Activated CD8-positive, alpha-beta T cell treated with anti-CD3 and anti-CD28 coated beads for 36 hours (primary cell): ENCODE results near the gene CORO2B. TPM values are rescaled to one million over a fixed set of nuclear protein-coding genes. Genes with fewer than 3 reads are reported as not detected.
A peak's percentile ranks its signal among the peaks of the same experiment; 100 is the strongest.

Experiments
- ATAC-seq: fragments of 200-7000 bp; cut with Tn5 transposase; one replicate; pipeline ENCODE4 v1.10.0; 2021; ENCODE audit warnings: mild to moderate bottlenecking, moderate library complexity
- CTCF ChIA-PET: fragments of 350-600 bp; sonication (Branson Sonifier 250); formaldehyde crosslinking; loops from one replicate; lab custom pipeline; 2021; ENCODE audit warnings: antibody characterized with exemption; lab: Charles Lee
- POLR2A ChIA-PET: fragments of 350-600 bp; sonication (Branson Sonifier 250); formaldehyde crosslinking; loops from one replicate; lab custom pipeline; 2021; ENCODE audit warnings: antibody characterized with exemption; lab: Charles Lee
- DNase-seq: peaks from one replicate; pipeline ENCODE4 v3.0.0-alpha.2; 2020
- H3K27ac Mint-ChIP-seq: one replicate; pipeline ENCODE4 v1.8.0; 2021; ENCODE audit warnings: mild to moderate bottlenecking, mixed read lengths
- H3K27me3 Mint-ChIP-seq: one replicate; pipeline ENCODE4 v1.8.0; 2021; ENCODE audit warnings: mixed read lengths
- H3K36me3 Mint-ChIP-seq: one replicate; pipeline ENCODE4 v1.8.0; 2021; ENCODE audit warnings: low read depth, mixed read lengths
- H3K4me1 Mint-ChIP-seq: one replicate; pipeline ENCODE4 v1.8.0; 2021; ENCODE audit warnings: low read depth, mixed read lengths
- H3K4me3 Mint-ChIP-seq: one replicate; pipeline ENCODE4 v1.8.0; 2021; ENCODE audit warnings: mild to moderate bottlenecking, moderate library complexity, mixed read lengths
- H3K9me3 Mint-ChIP-seq: one replicate; pipeline ENCODE4 v1.8.0; 2021; ENCODE audit warnings: mixed read lengths
- CTCF ChIP-seq: fragments of 200-600 bp; IDR thresholded peaks from one replicate; pipeline ENCODE4 v1.8.0; 2022; ENCODE audit warnings: antibody characterized with exemption, mild to moderate bottlenecking
- intact Hi-C: fragments of 100-400 bp; cut with micrococcal nuclease; formaldehyde crosslinking; loops from one replicate; pipeline ENCODE4 v1.10.0; 2022
- total RNA-seq, 2 experiments: library from RNA; stranded (reverse); gene quantifications; one replicate each; pipeline ENCODE4 v1.2.3, GENCODE V29; 2021

CORO2B gene
- total RNA-seq, result not detected

- intact Hi-C loops, result no loop called here
- Mint-ChIP-seq H3K4me1 (peaks cover 6% of the 10 kb centered on the region), H3K36me3 (no peaks in the 10 kb centered on the region), H3K4me3 (peak within 1 kb of the TSS; percentile 61), H3K27me3 (peaks cover 39% of the 10 kb centered on the region), H3K27ac (no peak within 1 kb of the TSS), H3K9me3 (no peaks in the 10 kb centered on the region)
- DNase-seq, result peak; percentile 24
- CTCF ChIA-PET, result interaction anchor here (1.6 kb wide), 1 partner anchor 29 kb away, joined by 4 read pairs; no protein-coding TSS in a partner anchor
- POLR2A ChIA-PET, result no interaction called here
- TF ChIP-seq CTCF, result no peak
- peak; percentile 24 for ATAC-seq
Observed at GRCh38 chr15:68578980-68579935, at the start of gene CORO2B. Gene CORO2B, plus strand, starts transcription at chr15:68578993. Its CDS starts 270 bp downstream, at chr15:68579263.

- H3K27me3 Mint-ChIP-seq, result peaks cover 11% of the 10 kb centered on the region
- ChIA-PET POLR2A (no interaction called here), CTCF (interaction anchor here (1.0 kb wide), 1 partner anchor 19 kb away, joined by 3 read pairs; no protein-coding TSS in a partner anchor)
- H3K36me3 Mint-ChIP-seq, result no peaks in the 10 kb centered on the region
- no peak overlapping the region for H3K4me3 Mint-ChIP-seq
- DNase-seq (no peak), ATAC-seq (no peak)
- H3K27ac Mint-ChIP-seq, result no peak overlapping the region
- peaks cover 13% of the 10 kb centered on the region for H3K9me3 Mint-ChIP-seq
- H3K4me1 Mint-ChIP-seq, result peaks cover 18% of the 10 kb centered on the region
- TF ChIP-seq CTCF, result no peak
- intact Hi-C loops, result no loop called here
Observed at GRCh38 chr15:68531387-68532179, 47.2 kb upstream of the CORO2B start.

GRCh38 chr15:68536331-68537095 is 42.3 kb upstream of the CORO2B start:
- Mint-ChIP-seq H3K4me1 (no peaks in the 10 kb centered on the region), H3K9me3 (peaks cover 14% of the 10 kb centered on the region), H3K4me3 (no peak overlapping the region), H3K36me3 (no peaks in the 10 kb centered on the region), H3K27ac (no peak overlapping the region), H3K27me3 (peaks cover 6% of the 10 kb centered on the region)
- DNase-seq, result no peak
- ATAC-seq, result no peak
- CTCF ChIA-PET, result interaction anchor here (2.2 kb wide), 1 partner anchor 13 kb away, joined by 9 read pairs; no protein-coding TSS in a partner anchor
- POLR2A ChIA-PET, result interaction anchor here (0.9 kb wide), 1 partner anchor 16 kb away, joined by 3 read pairs; no protein-coding TSS in a partner anchor
- intact Hi-C loops, result no loop called here
- no peak for TF ChIP-seq CTCF

- ATAC-seq (no peak), DNase-seq (no peak)
- intact Hi-C loops, result no loop called here
- POLR2A ChIA-PET, result interaction anchor here (0.9 kb wide), 1 partner anchor 16 kb away, joined by 3 read pairs; no protein-coding TSS in a partner anchor
- Mint-ChIP-seq H3K4me1 (no peaks in the 10 kb centered on the region), H3K9me3 (peaks cover 14% of the 10 kb centered on the region), H3K27ac (no peak overlapping the region), H3K4me3 (no peak overlapping the region), H3K36me3 (no peaks in the 10 kb centered on the region), H3K27me3 (peaks cover 10% of the 10 kb centered on the region)
- CTCF ChIA-PET, result interaction anchor here (1.9 to 5.0 kb wide), 2 partner anchors 12 to 20 kb away, joined by 6 to 42 read pairs; no protein-coding TSS in a partner anchor
- TF ChIP-seq CTCF, result no peak
Observed at GRCh38 chr15:68537097-68537496, 41.7 kb upstream of the CORO2B start.
